ENCODE results near the gene PLCXD1.
"Not testable (repeated sequence)": the region's sequence is repeated elsewhere in the genome, so short reads cannot be mapped to it uniquely, and the experiment has no call there.

Gene PLCXD1

DNA sequence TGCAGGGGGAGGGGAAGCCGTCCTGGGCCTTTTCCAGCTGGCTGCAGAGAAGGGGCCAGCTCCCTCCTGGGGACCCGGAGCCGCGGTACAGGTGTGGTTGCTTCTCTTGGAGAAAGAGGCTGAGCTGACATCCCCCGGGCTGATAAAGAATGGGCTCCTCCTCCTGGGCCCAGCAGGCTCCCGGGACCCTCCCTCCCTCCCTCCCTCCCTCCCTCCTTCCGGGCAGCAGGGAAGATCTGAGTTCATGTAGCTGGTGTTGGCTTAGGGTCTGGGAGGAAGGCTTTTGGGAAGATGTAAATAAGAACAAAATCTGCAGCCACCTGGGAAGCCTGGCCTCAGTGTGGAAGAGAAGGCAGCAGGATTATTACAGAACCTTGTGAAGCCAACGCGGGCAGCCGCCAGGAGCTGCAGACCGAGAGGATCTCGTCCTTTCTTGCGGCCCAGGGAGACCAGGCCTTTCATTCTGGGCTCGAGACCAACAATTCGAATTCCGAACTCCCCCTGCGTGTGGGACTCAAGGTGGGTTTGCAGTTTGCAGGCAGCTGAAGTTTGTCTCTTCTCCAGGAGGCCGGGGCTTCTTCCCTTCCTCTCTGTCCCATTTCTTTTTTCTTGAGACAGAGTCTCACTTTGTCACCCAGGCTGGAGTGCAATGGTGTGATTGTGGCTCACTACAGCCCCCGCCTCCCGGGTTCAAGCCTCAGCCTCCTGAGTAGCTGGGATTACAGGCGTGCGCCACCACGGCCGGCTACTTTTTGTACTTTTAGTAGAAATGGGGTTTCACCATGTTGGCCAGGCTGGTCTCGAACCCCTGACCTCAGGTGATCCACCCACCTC lies at the start of gene PLCXD1:
TSS of gene PLCXD1 (plus strand) at position 216 of the 834 bp plus-strand sequence. CDS start 2,807 bp downstream, outside the sequence.
- no peak for DNase-seq

GRCh38 chrX:231637-232277 lies 49.4 kb upstream of the PLCXD1 start:
- DNase-seq, result not testable (repeated sequence)

GRCh38 chrX:232278-232655 lies 48.9 kb upstream of the PLCXD1 start:
- DNase-seq, result not testable (repeated sequence)

DNA sequence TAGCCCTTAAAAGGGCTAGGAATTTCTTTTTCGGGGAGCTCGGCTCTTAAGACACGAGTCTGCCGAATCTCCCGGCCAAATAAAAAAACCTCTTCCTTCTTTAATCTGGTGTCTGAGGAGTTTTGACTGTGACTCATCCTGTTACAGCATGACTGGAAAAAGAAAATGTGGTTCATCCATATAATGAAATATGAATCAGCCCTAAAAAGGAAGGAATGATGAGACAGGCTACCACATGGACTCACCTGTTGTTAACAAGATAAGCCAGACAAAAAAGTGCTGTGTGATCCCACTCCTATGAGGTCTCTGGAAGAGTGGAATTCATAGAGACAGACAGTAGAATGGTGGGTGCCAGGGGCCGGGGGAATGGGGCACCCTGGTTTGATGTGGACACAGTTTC lies 45.0 kb upstream of the PLCXD1 start:
- not testable (repeated sequence) for DNase-seq

- peak in 1 of 2 donors; percentile 33 for DNase-seq
These were observed 30.2 kb upstream of the PLCXD1 start for GRCh38 chrX:250965-251364.

DNA sequence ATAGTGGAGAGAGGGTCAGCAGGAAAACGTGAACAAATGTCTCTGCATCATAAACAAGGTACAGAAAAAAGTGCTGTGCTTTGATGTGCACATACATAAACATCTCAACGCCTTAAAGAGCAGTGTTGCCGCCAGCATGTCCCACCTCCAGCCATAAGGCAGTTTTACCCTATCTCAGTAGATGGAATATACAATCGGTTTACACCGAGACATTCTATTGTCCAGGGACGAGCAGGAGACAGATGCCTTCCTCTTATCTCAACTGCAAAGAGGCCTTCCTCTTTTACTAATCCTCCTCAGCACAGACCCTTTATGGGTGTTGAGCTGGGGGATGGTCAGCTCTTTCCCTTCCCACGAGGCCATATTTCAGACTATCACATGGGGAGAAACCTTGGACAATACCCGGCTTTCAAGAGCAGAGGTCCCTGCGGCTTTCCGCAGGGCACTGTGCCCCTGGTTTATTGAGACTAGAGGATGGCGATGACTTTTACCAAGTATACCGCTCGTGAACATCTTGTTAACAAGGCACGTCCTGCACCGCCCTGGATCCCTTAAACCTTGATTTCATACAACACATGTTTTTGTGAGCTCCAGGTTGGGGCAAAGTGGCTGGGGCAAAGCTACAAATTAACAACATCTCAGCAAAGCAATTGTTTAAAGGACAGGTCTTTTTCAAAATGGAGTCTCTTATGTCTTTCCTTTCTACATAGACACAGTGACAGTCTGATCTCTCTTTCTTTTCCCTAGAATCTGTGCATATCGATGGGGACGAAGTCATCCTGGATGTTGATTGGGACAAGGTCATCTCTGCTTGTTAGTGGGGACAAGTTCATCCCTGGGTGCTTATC lies 29.6 kb upstream of the PLCXD1 start:
- not testable (repeated sequence) for DNase-seq

DNA sequence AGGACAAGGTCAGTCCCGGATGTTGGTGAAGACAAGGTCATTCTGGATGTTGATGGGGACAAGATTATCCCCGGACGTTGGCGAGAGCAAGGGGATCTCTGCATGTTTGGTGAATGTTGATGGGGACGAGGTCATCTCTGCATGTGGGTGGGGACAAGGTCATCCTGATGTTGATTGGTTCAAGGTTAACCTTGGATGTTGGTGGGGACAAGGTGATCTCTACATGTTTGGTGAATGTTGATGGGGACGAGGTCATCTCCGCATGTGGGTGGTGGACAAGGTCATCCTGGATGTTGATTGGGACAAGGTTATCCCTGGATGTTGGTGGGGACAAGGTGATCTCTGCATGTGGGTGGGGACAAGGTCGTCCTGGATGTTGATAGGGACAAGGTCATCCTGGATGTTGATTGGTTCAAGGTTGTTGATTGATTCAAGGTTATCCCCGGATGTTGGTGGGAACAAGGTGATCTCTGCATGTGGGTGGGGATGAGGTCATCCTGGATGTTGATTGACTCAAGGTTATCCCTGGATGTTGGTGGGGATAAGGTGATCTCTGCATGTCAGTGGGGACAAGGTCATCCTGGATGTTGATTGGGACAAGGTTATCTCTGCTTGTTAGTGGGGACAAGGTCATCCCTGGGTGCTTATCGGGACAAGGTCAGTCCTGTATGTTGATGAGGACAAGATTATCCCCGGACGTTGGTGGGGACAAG lies 28.8 kb upstream of the PLCXD1 start:
- no peak for DNase-seq

GRCh38 chrX:252957-253291 lies 28.3 kb upstream of the PLCXD1 start:
- no peak for DNase-seq

DNA sequence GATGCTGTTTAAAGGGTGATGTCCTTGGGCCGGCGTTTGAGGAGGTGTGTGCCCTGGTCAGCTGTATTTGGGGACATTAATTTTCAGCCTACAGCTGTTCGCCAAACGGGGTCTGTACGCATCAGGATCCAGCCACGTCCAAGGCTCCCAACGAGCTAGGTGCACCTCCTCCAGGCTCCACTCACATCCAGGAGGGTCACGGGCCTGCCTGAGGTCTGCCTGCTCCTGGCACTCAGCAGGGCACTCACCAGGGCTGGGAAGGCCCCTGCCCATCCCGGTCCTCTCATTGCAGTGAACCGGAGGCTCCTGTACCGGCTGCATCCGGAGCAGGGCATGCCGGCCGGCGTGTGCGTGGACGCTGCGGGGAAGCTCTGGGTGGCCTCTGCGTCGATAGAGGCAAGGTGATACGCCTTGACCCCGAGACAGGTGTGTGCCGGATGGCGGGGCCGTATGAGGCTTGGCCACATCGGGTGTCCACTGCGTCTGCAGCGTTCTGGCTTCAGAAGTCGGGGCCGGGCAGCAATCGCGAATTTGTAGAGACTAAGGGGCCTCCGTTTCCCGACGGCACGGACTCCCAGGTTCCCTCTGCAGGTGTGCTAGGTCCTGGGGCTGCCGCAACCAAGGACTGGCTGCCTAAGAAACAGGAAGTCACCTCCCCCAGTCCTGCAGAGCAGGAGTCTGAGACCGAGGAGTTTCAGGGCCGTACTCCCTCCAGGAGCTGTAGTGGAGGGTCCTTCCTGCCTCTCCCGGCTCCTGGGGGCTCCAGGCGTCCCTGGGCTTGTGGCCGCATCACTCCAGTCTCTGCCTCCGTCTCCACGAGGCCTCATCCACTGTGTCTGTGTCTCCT lies 27.5 kb upstream of the PLCXD1 start:
- no peak for DNase-seq

DNA sequence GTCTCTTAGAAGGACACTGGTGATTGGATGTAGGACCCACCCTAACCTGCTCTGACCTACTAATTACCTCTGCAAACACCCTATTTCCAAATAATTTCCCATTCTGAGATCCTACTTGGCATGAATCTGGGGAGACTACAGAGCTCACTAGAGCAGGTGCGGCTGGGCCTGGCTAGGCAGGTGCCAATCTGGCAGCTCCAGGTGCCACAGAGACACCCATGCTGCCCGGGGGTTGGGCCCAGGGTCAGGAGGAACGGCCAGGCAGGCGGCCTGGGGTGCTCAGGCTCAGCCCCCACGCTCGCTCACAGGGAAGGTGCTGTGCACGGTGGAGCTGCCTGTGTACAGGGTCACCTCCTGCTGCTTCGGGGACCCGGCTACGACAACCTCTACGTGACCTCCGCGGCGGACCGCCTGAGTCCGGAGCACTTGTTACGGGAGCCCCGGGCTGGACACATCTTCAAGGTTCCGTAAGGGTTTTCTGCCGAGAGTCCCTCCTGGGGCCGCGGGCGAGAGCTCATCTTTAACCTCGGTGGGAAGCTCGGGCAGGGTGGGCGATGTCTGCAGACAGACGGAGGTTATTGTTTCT lies 26.5 kb upstream of the PLCXD1 start:
- DNase-seq, result no peak

DNA sequence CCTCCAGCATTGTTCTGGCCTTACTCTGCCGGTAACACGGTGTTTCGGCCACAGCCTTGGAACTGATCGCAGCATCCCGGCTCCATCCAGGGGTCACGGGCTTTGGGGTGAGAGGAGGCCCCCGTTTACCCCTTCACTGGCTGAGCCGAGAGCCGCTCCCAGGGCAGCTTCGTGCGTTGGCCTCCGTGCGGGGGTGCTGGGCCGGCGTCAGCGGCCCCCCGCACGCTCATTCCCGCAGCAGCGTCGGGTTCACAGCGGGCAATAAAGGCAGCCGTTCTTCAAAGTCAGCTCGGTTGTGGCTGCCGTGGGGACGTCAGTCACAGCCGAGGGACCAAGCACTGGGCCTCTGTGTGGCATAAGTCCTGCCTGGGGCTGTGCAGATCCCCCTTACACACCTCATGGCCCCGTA lies 25.3 kb upstream of the PLCXD1 start:
- DNase-seq, result no peak

GRCh38 chrX:257054-257453 lies 24.1 kb upstream of the PLCXD1 start:
- not testable (repeated sequence) for DNase-seq

DNA sequence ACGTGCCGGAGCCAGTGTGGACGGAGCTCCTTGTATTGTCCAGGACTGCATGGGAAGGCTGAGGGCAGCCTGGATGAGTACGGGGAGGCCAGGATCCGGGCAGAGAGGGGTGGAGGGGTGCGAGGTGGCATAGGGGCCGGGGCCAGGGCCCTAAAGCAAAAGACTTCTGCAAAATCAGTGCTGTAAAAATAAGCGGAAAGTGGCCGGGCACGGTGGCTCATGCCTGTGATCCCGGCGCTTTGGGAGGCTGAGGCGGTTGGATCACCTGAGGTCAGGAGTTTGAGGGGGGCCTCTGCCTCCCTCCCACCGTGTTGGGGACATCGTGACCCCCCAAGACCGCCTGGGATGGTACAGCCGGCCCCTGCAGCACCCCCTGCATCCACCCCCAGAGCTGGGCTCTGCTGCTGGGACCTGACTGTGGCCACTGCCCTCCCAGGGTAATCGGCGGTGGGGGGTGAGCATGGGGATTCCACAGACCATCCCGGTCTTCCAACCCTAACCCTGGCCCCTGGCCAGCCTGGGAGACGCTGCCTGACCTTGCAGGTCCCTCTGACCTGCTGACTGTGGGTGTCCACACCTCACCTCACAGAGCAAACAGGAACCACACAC lies 23.4 kb upstream of the PLCXD1 start:
- no peak for DNase-seq

- DNase-seq, result no peak
These were observed 22.7 kb upstream of the PLCXD1 start for GRCh38 chrX:258291-259040.

DNA sequence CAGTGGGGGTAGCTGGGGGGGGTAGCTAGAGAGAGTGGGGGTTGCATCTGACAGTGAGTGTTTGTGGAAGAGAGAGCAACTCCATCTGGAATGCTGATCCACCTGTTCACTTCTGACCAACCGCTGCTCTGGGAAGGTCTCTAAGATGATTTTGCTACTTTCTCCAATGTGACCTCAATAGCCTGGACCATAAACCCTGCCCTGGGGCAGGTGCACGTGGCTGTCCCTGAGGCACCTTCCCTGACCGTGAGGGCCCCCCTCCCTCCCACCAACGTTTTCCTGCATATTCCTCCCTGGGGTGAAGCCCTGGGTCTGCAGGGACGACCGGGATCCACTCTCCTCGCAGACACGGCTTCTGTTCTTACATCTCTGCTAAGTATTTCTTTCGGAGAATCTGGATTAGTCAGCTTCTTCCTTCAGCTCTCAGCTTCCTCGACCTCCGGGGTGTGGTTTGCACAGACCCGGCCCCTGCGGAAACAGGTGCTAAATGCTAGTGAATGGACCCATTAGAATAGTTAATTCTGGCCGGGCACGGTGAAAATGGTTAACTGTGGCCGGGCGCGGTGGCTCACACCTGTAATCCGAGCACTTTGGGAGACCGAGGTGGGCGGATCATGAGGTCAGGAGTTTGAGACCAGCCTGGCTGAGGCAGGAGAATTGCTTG lies 21.4 kb upstream of the PLCXD1 start:
- DNase-seq, result no peak

- no peak for DNase-seq
These were observed 19.8 kb upstream of the PLCXD1 start for GRCh38 chrX:261167-261918.

DNA sequence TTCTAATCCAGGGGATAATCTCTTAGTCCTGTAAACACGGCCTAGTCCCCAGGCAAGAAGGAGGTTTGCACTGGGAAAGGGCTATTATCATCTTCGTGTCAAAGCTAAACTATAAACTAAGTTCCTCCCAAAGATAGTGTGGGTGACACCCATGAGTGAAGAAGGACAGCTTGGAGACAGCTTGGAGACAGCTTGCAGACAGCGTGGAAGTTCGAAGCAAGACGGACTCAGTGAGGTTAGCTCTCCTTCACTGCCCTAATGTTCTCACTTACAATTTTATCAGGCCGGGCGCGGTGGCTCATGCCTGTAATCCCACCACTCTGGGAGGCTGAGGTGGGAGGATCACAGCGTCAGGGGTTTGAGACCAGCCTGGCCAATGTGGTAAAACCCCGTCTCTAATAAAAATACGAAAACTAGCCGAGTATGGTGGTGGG lies 19.2 kb upstream of the PLCXD1 start:
- no peak for DNase-seq

- DNase-seq, result no peak
These were observed 18.7 kb upstream of the PLCXD1 start for GRCh38 chrX:262381-262909.

DNA sequence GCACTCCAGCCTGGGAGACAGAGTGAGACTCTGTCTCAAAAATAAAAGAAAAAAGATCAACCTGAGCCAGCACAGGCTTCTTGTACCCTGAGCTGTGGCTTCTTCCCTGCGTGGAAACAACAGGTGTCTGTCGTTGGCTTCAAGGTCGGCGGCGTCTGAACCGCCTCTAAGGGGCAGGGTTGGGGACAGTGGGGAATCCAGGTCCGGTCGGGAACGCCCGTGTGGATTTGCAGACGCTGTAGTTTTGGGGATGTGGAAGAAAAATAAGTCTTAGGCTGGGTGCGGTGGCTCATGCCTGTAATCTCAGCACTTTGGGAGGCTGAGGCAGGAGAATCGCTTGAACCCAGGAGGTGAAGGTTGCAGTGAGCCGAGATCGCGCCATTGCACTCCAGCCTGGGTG lies 17.2 kb upstream of the PLCXD1 start:
- DNase-seq, result not testable (repeated sequence)
